Measurements from ENCODE around the gene RPL22. TPM values are rescaled to one million over a fixed set of nuclear protein-coding genes. Genes with fewer than 3 reads are reported as not detected.

RPL22 gene
- total RNA-seq, 1 donor = 169 TPM

- no peak for DNase-seq (ENCODE audit: low read depth)
- TF ChIP-seq CTCF (IDR thresholded peaks at IDR 0.05; ENCODE audit: insufficient read depth, low read length) = no peak
- H3K4me3 ChIP-seq (ENCODE audit: low read depth, low read length) = no peak overlapping the region
Observed at GRCh38 chr1:6179564-6180175, 19.7 kb downstream of the RPL22 start.

- TF ChIP-seq CTCF (IDR thresholded peaks at IDR 0.05; ENCODE audit: insufficient read depth, low read length) = no peak
- no peak for DNase-seq (ENCODE audit: low read depth)
- no peak overlapping the region for H3K4me3 ChIP-seq (ENCODE audit: low read depth, low read length)
Observed at GRCh38 chr1:6178751-6179563, 20.4 kb downstream of the RPL22 start.

- no peak overlapping the region for H3K4me3 ChIP-seq (ENCODE audit: low read depth, low read length)
- no peak for DNase-seq (ENCODE audit: low read depth)
- TF ChIP-seq CTCF (IDR thresholded peaks at IDR 0.05; ENCODE audit: insufficient read depth, low read length) = no peak
Observed at GRCh38 chr1:6177681-6178380, 21.6 kb downstream of the RPL22 start.

- no peak overlapping the region for H3K4me3 ChIP-seq (ENCODE audit: low read depth, low read length)
- TF ChIP-seq CTCF (IDR thresholded peaks at IDR 0.05; ENCODE audit: insufficient read depth, low read length) = no peak
- no peak for DNase-seq (ENCODE audit: low read depth)
Observed at GRCh38 chr1:6176779-6177178, 22.6 kb downstream of the RPL22 start.

GRCh38 chr1:6175411-6175828 is 24.0 kb downstream of the RPL22 start:
- H3K4me3 ChIP-seq (ENCODE audit: low read depth, low read length) = no peak overlapping the region
- no peak for DNase-seq (ENCODE audit: low read depth)
- TF ChIP-seq CTCF (IDR thresholded peaks at IDR 0.05; ENCODE audit: insufficient read depth, low read length) = no peak

GRCh38 chr1:6174621-6175410 is 24.6 kb downstream of the RPL22 start:
- TF ChIP-seq CTCF (IDR thresholded peaks at IDR 0.05; ENCODE audit: insufficient read depth, low read length) = no peak
- DNase-seq (ENCODE audit: low read depth) = no peak
- H3K4me3 ChIP-seq (ENCODE audit: low read depth, low read length) = no peak overlapping the region
